GM12891 (cell line): ENCODE results near the gene RNF150.

Experiments used
- POLR2AphosphoS5 ChIP-seq: IDR thresholded peaks from 2 replicates; pipeline ENCODE4 v1.6.1; 2011; ENCODE audit warnings: low read depth, low read length, control low read depth
- TAF1 ChIP-seq: IDR thresholded peaks from 2 replicates; pipeline ENCODE4 v1.6.1; 2011; ENCODE audit warnings: low read depth, low read length, control low read depth

DNA sequence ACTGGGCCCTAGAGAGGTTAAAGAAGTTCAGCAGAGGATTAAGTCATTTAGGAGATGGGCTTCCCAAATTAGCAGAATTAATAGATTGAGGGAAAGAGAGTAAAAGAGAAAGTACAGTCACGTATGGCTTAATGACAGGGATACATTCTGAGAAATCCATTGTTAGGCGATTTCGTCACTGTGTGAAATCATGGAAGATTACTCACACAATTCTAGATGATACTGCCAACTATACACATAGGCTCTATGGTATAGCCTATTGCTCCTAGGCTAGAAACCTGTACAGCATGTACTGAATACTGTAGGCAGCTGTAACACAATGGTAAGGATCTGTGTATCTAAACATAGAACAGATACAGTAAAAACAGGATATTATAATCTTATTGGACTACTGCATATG, 180.6 kb downstream of the RNF150 start:
- TF ChIP-seq TAF1 (no peak), POLR2AphosphoS5 (no peak)
